ENCODE results near the gene MTCL3.

Gene MTCL3

DNA sequence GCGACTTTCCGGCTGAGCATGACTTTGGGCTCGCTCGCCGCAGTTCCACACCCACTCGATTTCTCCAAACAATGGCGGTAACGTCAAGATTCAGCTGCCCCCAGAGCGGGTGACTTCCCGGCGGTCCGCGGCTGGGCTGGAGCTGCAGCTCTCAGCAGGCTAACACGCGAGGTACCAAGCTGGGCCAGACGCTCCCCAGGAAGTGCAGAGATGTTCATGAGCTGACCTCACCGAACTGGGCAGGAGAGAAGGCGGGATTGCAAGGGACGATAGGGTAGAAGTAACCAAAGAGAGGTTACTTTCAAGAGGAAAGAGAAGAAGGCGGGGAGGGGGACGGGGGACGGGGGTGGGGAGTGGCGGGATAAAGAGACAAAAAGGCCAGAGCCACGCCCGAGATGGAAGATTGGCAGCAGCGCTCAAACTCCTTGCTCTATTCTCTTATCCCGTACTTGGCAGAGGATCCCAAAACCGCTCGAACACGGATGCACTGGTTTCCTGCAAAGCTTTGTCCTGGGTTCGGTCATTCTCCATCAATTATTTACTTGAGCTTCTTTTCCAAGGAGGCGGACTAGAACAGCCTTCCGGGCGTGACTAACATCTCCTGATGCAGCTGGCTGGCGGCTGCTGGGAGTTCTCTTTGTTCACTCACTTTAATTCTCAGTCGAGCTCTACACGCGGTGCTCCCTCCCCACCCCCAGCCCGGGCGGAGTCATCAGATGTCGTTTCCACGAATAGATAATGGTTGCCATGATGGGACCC lies at the start of gene MTCL3:
Gene MTCL3, minus strand, starts transcription at position 626 of the 759 bp plus-strand sequence.
- peak in 13 of 14 donors; percentile 5 to 77 (median 42) for DNase-seq

DNA sequence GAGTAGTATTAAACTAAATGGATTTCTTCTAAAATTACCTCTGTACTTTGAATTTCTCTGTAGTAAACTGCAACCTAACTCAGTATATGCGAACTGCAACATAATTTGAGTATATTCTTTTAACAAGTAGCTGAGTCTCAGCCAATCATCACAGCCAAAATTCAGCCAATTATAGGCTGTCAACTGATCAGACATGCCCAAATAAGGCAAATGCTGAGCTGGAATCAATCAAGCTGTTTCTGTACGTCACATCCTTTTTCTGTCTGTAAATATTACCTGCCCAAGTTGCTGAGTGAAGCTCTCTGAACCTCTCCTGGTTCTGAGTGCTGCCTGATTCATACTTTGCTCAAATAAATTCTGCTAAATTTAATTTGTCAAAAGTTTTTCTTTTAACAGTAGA lies 48.3 kb upstream of the MTCL3 start:
- no peak for DNase-seq

GRCh38 chr6:127566651-127567050 lies 47.5 kb upstream of the MTCL3 start:
- no peak for DNase-seq

- no peak for DNase-seq
These were observed 47.0 kb upstream of the MTCL3 start for GRCh38 chr6:127566119-127566518.

DNA sequence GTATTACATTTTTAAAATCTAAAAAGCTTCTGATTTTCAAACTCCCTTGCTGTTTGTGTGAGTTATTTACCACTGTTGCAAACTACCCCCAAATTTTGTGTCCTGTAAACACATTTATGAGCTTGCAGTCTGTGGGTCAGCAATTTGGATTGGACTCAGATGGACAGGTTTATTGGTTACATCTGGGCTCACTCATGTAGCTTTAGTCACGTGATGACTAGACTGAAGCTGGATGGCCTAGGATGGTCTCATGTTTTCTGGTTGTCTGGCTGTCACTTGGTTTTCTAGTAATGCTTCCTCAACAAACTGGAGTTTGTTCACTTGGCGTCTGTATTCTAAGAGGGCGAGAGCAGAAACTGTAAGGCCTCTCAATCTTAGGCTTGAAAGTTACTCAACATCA lies 45.6 kb upstream of the MTCL3 start:
- no peak for DNase-seq

- DNase-seq: no peak
These were observed 42.5 kb upstream of the MTCL3 start for GRCh38 chr6:127561660-127562059.

- DNase-seq: no peak
These were observed 35.4 kb upstream of the MTCL3 start for GRCh38 chr6:127554435-127555006.

- no peak for DNase-seq
These were observed 31.3 kb upstream of the MTCL3 start for GRCh38 chr6:127550403-127550802.

DNA sequence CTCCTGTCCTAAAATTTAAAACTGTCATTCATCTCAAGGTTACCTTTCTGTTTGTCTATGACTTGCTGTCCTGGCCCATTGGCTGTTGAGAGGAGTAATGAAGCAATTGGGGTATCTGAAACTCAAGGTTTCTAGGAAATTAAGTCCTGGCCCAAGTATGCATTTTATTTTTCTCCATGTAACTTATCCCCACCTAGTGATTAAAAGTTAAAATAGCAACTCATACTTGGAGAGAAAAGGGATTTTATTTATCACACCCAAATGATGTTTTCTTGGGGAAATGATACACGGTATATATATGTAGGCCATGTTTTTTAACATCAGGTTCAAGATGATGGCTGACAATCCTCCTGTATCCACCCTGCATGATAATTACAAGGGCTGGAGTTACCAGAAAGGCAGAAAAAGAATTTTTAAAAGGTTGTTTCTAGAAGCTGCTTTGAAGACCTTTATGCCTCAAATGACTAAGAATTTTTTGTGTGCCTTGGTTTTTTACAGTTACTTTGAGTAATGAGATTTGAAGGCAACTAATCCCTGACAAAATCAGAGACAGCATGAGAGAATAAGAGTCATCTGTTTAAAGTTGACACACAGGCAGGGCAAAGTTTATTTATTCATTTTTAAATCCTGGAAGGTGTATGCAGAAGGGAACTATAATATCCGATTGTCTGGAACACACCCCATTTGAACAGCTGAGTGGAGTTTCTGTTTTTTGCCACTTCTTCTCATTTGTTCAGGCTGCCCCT lies 28.9 kb upstream of the MTCL3 start:
- DNase-seq: no peak

GRCh38 chr6:127547215-127547614 lies 28.1 kb upstream of the MTCL3 start:
- DNase-seq: no peak

DNA sequence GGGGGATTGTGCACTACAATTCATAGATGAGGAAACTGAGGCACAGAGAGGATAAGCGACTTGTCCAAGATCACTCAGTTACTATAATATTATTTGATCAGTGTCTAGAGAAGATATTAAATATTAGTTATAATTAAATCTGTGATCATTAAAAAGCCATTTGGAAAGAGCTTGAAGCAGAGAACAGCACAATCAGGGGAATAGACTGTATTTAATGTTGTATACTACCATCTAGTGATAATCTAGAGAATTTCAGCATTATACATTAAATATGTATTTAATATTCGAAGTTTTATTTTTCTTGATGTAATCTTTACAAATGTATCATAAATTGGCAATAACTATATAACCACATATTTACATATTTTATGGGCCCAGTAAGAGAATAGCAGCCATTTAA lies 20.1 kb upstream of the MTCL3 start:
- DNase-seq: no peak

DNA sequence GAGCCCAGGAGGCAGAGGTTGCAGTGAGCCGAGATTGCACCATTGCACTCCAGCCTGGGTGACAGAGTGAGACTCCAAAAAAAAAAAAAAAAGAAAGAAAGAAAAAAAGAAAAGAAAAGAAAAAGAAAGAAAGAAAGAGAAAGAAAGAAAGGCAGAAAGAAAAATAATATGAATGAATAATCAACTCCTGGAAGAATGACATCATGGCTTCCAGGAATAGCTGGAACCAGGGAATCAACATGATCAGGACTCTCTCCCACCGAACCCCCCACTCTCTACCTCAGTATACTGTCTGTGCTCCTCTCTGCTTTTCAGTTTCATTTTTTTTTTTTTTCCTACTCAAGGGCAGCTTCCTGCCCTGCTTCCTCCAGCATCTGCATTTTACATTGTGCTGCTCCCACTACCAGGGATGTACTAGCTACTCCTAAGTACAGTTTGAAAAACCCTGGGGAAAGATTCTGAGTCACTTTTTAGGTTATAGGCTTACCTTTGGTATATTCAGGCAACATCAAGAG lies 19.7 kb upstream of the MTCL3 start:
- DNase-seq: no peak

- no peak for DNase-seq
These were observed 14.6 kb upstream of the MTCL3 start for GRCh38 chr6:127533736-127534135.

- no peak for DNase-seq
These were observed 13.9 kb upstream of the MTCL3 start for GRCh38 chr6:127533011-127533410.

DNA sequence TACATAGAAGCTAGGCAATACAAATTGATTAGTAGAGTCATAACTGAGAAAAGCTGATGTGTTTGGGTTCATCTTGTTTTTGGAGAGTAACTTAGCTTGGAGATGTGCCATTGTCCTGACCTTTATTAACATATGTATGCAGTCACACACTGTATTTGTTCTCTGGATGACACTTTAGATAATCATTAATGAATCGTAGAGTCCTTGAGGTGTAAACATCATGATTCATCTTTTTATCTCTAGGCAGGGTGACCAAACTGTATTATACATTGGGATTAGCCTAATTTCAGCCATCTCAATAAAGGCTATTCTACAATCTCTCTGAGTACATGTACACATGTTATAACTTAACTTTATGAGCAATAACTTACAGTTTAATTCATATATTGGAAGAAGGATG lies 3.6 kb upstream of the MTCL3 start:
- no peak for DNase-seq

DNA sequence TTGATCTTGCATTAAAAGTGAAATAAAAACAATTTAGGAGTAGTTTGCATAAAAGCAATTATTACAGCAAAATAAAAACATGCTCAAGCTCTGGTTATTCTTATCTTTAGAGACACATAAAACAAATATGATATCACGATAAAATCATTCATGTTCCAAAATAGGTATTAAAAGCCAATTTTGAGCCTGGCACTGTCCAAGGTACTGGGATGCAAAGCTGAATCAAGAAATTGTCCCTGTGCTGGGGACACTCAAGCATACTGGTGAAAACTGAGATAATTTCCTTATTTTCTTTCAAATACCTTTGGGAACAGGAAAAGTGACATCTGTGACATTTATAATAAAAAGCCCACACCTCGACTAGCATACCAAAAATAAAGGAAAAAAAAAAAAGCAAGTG lies 931 bp upstream of the MTCL3 start:
- peak in 1 of 14 donors; percentile 14 for DNase-seq

DNA sequence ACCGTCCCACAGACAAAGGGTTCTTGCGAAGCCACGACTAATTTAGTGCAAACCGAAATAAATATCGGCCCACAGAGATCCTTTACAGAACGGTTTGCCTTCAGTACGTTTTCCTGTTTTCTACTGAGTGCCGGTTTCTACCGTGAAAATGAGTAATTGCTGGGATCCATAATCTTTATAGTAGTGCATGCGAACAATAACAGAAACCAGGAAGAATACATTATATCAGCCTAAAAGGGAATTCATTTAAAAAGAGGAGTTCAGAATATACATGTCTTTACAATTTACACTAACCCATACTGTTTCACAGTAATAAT lies 292 bp upstream of the MTCL3 start:
- no peak for DNase-seq

- peak in 8 of 14 donors; percentile 8 to 54 (median 29) for DNase-seq
These were observed 885 bp downstream of the MTCL3 start for GRCh38 chr6:127518191-127518709.

GRCh38 chr6:127517693-127518092 lies 1.4 kb downstream of the MTCL3 start:
- no peak for DNase-seq

DNA sequence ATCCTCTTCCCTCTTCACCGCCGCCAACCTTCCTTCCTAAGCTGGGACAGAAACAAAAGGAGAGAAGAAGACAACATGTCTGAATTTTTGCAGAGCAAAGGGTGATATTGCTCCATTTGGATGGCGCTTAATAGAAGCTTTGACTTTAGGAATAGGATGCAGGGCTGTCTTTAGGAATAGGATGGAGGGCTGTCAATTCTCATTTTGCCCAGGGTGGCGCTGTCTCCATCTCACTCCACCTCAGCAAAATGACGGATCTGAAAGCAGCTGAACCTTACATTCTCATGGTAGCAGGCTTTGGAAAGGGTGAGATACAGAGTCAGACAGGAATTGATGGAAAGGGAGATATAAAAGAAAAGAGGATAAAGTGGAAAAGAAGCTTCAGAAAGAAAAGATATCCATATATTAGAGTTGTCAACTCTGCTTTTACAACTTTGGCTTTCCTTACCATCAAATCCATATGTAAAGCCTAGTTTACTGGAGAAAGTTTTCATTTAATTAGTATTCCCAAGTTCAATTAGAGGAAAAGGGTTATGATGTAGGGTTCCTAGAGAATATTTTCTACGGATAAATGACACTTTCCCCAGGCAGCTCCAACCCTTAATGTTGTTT lies 2.4 kb downstream of the MTCL3 start:
- peak in 9 of 14 donors; percentile 45 to 96 (median 64) for DNase-seq

DNA sequence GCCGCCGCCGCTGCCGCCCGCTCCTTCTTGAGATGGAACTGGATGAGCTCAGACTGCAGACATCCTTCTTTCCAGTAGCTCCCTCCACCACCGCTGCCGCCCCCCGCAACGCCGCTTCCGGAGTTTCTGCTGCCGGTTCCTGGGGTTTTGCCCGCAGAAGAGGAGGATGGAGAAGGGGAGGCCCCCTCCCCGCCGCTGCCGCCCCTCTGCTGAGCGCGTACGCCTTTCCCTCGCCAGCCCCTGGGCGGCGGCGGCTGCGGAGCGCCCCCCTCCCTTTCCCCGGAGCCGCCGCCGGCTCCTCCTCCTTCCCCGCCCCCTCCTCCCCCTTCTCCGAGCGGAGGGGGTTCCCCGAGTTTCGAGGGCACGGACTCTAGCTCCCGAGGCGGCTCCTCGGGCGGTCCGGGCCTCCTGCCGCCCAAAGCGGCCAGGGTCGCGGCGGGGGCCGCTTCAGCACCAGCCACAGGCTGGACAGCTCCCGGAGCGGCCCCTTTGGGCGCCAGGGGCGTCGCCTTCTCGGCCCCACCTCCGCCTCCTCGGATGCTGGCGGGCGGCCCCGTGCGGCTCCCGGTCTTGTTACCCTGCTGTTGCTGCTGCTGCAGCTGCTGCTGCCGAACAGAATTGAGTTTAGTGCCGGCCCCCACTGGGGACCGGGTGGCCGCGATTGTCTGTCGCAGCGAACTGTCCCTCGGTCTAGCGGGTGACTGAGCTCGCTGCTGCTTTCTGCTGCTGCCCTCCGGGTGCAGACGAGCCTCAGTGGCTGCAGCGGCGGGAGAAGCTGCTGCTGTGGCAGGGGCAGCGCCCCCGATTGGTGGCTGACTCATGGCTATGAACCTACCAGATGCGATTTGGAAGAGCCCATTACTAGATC lies 3.1 kb downstream of the MTCL3 start:
- peak in 13 of 14 donors; percentile 54 to 92 (median 84) for DNase-seq
